Sigmoid colon (tissue), 7 donors: ENCODE data around the gene GCM1. TPM values are rescaled to one million over a fixed set of nuclear protein-coding genes. Genes with fewer than 3 reads are reported as not detected.

Experiments used
- DNase-seq: peaks from one replicate; pipeline ENCODE4 v3.0.0-alpha.2; 2019
- H3K27ac ChIP-seq, 4 donors: fragments of 200-600 bp; sonication (generic); one replicate each; pipeline ENCODE4 v1.5.1; 2016 to 2019; ENCODE audit warnings: mild to moderate bottlenecking in 1 of 4
- H3K27me3 ChIP-seq, 3 donors: fragments of 200-600 bp; sonication (generic); one replicate each; pipeline ENCODE4 v1.5.1; 2019; ENCODE audit warnings: mild to moderate bottlenecking in 1 of 3
- H3K36me3 ChIP-seq, 4 donors: fragments of 200-600 bp; sonication (generic); one replicate each; pipeline ENCODE4 v1.5.1; 2016 to 2019
- H3K4me1 ChIP-seq, 4 donors: fragments of 200-600 bp; sonication (generic); one replicate each; pipeline ENCODE4 v1.5.1; 2017 to 2019
- H3K4me3 ChIP-seq, 4 donors: fragments of 200-600 bp; sonication (generic); one replicate each; pipeline ENCODE4 v1.5.1; 2017 to 2019; ENCODE audit warnings: mild to moderate bottlenecking in 2 of 4, moderate library complexity in 1 of 4
- H3K9me3 ChIP-seq, 4 donors: fragments of 200-600 bp in 3 of 4; sonication (generic) in 3 of 4; one replicate each; pipeline versions ENCODE4 v1.5.1 to v1.6.1; 2013 to 2019
- EP300 ChIP-seq, 4 donors: sonication (generic); formaldehyde crosslinking; IDR thresholded peaks; one replicate each; pipeline ENCODE4 v1.6.1; 2017; ENCODE audit warnings: antibody characterized with exemption in 4 of 4
- POLR2A ChIP-seq, 2 donors: fragments of 450-650 bp; IDR thresholded peaks; one replicate each; pipeline ENCODE4 v1.6.1; 2016; ENCODE audit warnings: antibody characterized with exemption in 2 of 2, mild to moderate bottlenecking in 2 of 2, moderate library complexity in 2 of 2
- POLR2AphosphoS5 ChIP-seq, 4 donors: sonication (generic); formaldehyde crosslinking; IDR thresholded peaks; one replicate each; pipeline ENCODE4 v1.6.1; 2017; ENCODE audit warnings: antibody characterized with exemption in 4 of 4
- WGBS, 2 donors: extraction: QIAGEN DNeasy Blood & Tissue Kit; methylation state at CpG; one replicate each; pipeline ENCODE4 v1.1.7; 2013; 5-methylcytosine and 5-hydroxymethylcytosine counted together
- intact Hi-C: fragments of 100-400 bp; cut with DNase I; formaldehyde crosslinking; loops from one replicate; pipeline ENCODE4 v1.15.1; 2023
- polyA plus RNA-seq, 3 donors: library from polyadenylated mRNA; stranded (reverse); fragments of 200-250 nt; gene quantifications; one replicate each; pipeline ENCODE4 v1.2.3, GENCODE V29; 2013
- total RNA-seq, 4 donors: library from RNA; depleted of rRNA; stranded (reverse); fragments of >200 nt; gene quantifications; one replicate each; pipeline ENCODE4 v1.1.0, GENCODE V29; 2016
- TF ChIP-seq, protein P1 (sequence below), 4 experiments: fragments of 450-650 bp in 3 of 4; fragments of 200-600 bp in 1 of 4; IDR thresholded peaks; one replicate each; pipeline ENCODE4 v1.5.1; 2016 to 2019; ENCODE audit warnings: antibody characterized with exemption in 4 of 4, mild to moderate bottlenecking in 3 of 4, moderate library complexity in 2 of 4
- donor health status: healthy with polysubstance abuse.
- donor health status: Bipolar disorder and iron deficiency.
- donor health status: healthy.

Gene GCM1
- total and polyA plus RNA-seq, 7 donors: 0.09 TPM; not detected in 6

DNA sequence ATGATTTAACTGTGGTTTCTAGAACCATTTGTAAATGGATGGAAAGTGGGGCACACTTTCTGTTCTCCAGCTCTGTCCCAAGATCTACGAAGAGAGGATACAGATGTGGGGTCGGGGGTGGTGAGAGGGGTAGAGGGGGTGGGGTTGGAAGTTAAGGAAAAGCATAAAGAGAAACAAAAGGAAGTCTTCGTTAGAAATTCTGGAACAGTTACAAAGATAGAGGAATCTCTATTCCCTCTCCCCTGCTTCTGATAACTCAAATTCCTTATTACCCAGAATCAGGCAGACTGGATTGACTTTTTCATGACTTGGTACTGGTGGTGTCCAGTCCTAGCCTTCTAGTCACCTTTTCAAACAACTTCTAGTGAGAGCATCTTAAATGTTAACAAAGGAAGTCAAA lies 4.9 kb downstream of the GCM1 start:
- intact Hi-C loops: loop anchor here (2.0 to 10.0 kb wide), 3 partner anchors 17 to 149 kb away; partner anchors contain the start of genes FBXO9 and GSTA4
- WGBS, 2 donors: 59 to 69% methylated on average over 3 of the region's 3 CpGs
- no peak overlapping the region for H3K4me3 ChIP-seq
- no peaks in the 10 kb centered on the region for H3K36me3 ChIP-seq
- H3K27ac ChIP-seq: peak overlapping the region; percentile 53 to 79 (median 77)
- peaks cover 0 to 62% (median 45%) of the 10 kb centered on the region in 4 donors for H3K4me1 ChIP-seq
- no peaks in the 10 kb centered on the region for H3K9me3 ChIP-seq
- TF ChIP-seq POLR2A (IDR thresholded peaks at IDR 0.05) (no peak), POLR2AphosphoS5 (IDR thresholded peaks at IDR 0.05) (no peak), EP300 (IDR thresholded peaks at IDR 0.05) (no peak)
- TF ChIP-seq, protein P1, sequence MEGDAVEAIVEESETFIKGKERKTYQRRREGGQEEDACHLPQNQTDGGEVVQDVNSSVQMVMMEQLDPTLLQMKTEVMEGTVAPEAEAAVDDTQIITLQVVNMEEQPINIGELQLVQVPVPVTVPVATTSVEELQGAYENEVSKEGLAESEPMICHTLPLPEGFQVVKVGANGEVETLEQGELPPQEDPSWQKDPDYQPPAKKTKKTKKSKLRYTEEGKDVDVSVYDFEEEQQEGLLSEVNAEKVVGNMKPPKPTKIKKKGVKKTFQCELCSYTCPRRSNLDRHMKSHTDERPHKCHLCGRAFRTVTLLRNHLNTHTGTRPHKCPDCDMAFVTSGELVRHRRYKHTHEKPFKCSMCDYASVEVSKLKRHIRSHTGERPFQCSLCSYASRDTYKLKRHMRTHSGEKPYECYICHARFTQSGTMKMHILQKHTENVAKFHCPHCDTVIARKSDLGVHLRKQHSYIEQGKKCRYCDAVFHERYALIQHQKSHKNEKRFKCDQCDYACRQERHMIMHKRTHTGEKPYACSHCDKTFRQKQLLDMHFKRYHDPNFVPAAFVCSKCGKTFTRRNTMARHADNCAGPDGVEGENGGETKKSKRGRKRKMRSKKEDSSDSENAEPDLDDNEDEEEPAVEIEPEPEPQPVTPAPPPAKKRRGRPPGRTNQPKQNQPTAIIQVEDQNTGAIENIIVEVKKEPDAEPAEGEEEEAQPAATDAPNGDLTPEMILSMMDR (IDR thresholded peaks at IDR 0.05): no peak
- no peaks in the 10 kb centered on the region for H3K27me3 ChIP-seq
- DNase-seq: no peak

DNA sequence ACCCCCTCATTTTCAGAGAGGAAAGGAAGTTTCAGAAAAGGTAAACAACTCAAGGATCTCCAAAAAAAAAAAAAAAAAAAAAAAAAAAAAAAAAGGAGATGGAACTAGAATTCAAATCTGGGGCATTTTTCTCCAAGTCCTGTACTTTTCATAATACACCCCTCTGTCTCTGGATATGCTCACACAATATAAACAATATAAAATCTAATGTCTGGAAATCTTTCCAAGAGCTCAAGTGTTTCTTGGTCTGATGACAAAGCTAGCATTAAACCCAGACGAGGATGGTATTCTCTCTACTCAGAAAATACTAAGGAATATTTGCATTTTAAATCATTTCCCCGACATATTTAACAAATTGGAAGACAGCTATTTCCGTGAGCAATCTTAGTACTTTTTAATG lies 5.8 kb downstream of the GCM1 start:
- WGBS, 2 donors: 61 to 65% methylated on average over 3 of the region's 3 CpGs
- DNase-seq: no peak
- intact Hi-C loops: loop anchor here (2.0 to 10.0 kb wide), 3 partner anchors 18 to 148 kb away; partner anchors contain the start of genes FBXO9 and GSTA4
- no peak for TF ChIP-seq POLR2A (IDR thresholded peaks at IDR 0.05)
- TF ChIP-seq, protein P1 (IDR thresholded peaks at IDR 0.05): no peak
- peak in 3 of 4 donors; percentile 8 to 71 (median 50) for TF ChIP-seq EP300 (IDR thresholded peaks at IDR 0.05)
- peak; percentile 72 to 85 (median 80) for TF ChIP-seq POLR2AphosphoS5 (IDR thresholded peaks at IDR 0.05)
- peak overlapping the region; percentile 55 to 79 (median 77) for H3K27ac ChIP-seq
- H3K9me3 ChIP-seq: no peaks in the 10 kb centered on the region
- H3K4me3 ChIP-seq: no peak overlapping the region
- H3K36me3 ChIP-seq: no peaks in the 10 kb centered on the region
- H3K4me1 ChIP-seq: peaks cover 0 to 62% (median 45%) of the 10 kb centered on the region in 4 donors
- no peaks in the 10 kb centered on the region for H3K27me3 ChIP-seq

DNA sequence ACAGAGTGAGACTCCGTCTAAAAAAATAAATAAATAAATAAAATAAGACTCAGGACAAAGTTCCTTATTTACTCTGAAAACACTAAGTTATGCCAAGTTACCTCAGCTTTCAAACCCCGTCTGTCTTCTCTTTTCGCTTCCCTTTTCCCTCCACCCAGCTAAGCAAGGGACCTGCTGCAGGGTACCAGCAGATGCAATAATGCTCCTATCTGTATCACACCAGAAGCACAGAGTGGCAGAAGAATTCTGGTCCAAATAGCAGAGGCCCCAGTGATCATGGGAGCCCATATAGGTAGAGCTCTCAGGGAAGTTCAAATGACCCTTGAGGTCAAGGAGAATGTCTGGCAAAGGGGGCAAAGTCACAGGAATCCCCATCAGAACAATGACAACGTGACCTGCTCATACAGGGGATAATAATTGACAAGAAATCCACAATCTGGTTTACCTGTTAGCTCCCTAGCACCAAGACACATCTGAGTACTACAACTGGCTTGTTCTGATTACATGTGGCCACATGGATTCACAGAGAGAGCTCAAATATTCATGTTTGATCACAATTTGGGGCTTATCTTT lies 8.7 kb downstream of the GCM1 start:
- Histone ChIP-seq H3K27ac (peak overlapping the region; percentile 77 to 79 (median 78)), H3K4me1 (peaks cover 0 to 53% (median 37%) of the 10 kb centered on the region in 4 donors), H3K9me3 (no peaks in the 10 kb centered on the region), H3K4me3 (no peak overlapping the region), H3K36me3 (no peaks in the 10 kb centered on the region), H3K27me3 (no peaks in the 10 kb centered on the region)
- WGBS, 2 donors: 67 to 69% methylated on average over 4 of the region's 4 CpGs
- intact Hi-C loops: loop anchor here (5.0 to 10.0 kb wide), 2 partner anchors 73 to 145 kb away; partner anchors contain the start of genes FBXO9 and GSTA4
- TF ChIP-seq, protein P1 (IDR thresholded peaks at IDR 0.05): no peak
- TF ChIP-seq POLR2A (IDR thresholded peaks at IDR 0.05) (no peak), EP300 (IDR thresholded peaks at IDR 0.05) (no peak), POLR2AphosphoS5 (IDR thresholded peaks at IDR 0.05) (no peak)
- no peak for DNase-seq

DNA sequence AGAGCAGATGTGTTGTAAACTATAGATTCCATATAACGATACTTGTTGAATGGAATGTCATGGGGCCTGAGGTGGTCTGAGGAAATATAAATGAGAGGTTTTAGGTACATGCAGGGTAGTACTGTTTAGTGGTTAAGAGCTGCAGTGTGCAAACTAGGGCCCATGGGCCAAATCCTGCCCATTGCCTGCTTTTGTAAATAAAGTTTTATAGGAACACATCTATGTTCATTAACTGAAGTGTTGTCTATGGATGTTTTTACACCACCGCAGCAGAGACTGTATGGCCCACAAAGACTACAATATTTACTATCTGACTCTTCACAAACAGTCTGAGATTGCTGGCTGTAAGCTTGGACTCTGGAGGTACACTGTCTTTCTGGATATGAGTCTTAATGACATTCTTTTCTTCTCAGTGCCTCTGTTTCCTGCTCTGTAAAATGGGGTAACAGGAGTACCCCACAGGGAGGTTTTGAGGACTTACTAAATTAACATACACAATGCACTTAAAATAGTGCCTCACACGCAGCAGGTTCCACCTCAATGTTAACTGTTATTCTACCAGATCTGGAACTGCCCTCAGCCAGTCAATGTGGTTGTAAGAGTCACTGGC lies 12.5 kb downstream of the GCM1 start:
- DNase-seq: no peak
- H3K9me3 ChIP-seq: no peaks in the 10 kb centered on the region
- WGBS, 2 donors: 89 to 91% methylated on average over 3 of the region's 3 CpGs
- peaks cover 0 to 18% (median 12%) of the 10 kb centered on the region in 4 donors for H3K4me1 ChIP-seq
- no peak overlapping the region for H3K27ac ChIP-seq
- TF ChIP-seq POLR2AphosphoS5 (IDR thresholded peaks at IDR 0.05) (no peak), EP300 (IDR thresholded peaks at IDR 0.05) (no peak), POLR2A (IDR thresholded peaks at IDR 0.05) (no peak)
- TF ChIP-seq, protein P1 (IDR thresholded peaks at IDR 0.05): no peak
- no peaks in the 10 kb centered on the region for H3K27me3 ChIP-seq
- H3K4me3 ChIP-seq: no peak overlapping the region
- intact Hi-C loops: no loop called here
- no peaks in the 10 kb centered on the region for H3K36me3 ChIP-seq
